C4-2B (cell line): ENCODE measurements around the gene MED29.

Source experiments
- CTCF ChIP-seq: fragments of 450-650 bp; conservative IDR thresholded peaks from 2 replicates; pipeline ENCODE4 v1.5.1; 2017; ENCODE audit warnings: mild to moderate bottlenecking
- ZFX ChIP-seq: fragments of 450-650 bp; IDR thresholded peaks from 2 replicates; pipeline ENCODE4 v1.6.1; 2017

DNA sequence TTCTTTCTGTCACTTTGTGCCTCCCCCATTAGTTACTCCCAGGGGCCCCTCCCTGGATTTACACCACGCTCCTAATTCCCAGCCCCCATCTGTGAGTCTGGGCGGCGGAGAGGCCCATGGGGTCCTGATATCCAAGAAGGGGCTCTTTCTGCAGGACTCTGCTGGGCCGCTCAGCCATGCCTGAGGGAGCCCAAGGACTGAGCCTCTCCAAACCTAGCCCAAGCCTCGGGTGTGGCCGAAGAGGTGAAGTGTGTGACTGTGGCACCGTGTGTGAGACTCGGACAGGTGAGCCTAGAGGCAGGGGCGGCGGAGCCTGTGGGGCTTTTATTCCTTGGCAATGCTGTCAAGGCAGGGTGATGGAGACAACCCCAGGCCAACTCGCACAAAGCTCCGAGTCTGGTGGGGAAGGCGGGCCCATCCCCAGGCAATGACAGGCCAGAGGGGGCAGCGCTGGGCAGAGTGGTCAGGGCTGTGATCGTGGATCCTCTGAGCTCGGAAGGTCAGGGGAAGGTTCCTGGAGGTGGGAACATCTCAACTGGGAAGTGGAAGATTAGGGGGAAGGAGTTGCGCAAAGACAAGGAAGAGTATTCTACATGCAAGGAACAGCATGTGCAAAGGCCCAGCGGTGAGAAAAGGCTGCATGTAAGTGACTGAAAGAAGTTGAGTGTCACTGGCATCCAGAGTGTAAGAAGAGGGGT, 22.9 kb downstream of the MED29 start:
- TF ChIP-seq CTCF (no peak; the same call in 1 of the 2 replicates), ZFX (no peak)
